NCI-H1105 treated with DMSO at 0.1 percent for 48 hours (cell line): ENCODE measurements around the gene CUX1.

Experiments used
- DNase-seq: peaks from one replicate; lab custom pipeline; 2025; lab: John Stamatoyannopoulos, UW

Gene CUX1

GRCh38 chr7:102185796-102186195 lies 368.4 kb downstream of the CUX1 start:
- no peak for DNase-seq

DNA sequence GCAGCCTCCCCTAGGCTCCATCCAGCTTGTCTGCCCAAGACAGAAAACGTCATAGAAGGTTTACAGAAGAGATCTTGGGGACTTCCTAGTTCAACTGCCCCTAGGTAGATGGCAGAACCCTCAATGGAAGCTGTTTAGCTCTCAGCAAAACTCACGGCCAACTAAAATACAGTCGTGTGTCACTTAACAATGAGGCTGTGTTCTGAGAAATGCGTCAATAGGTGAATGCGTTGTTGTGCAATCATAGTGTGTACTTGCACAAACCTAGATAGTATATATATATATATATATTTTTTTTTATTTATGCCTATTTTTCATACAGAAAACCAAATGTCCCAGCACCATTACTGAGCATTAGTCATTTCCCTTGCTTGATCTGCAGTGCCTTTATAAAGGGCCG lies 368.9 kb downstream of the CUX1 start:
- no peak for DNase-seq

GRCh38 chr7:102188746-102189145 lies 371.3 kb downstream of the CUX1 start:
- DNase-seq, result no peak

- no peak for DNase-seq
Observed at GRCh38 chr7:102189756-102190155, 372.3 kb downstream of the CUX1 start.

- DNase-seq, result no peak
Observed at GRCh38 chr7:102190776-102191350, 373.4 kb downstream of the CUX1 start.

GRCh38 chr7:102191556-102192379 lies 374.3 kb downstream of the CUX1 start:
- no peak for DNase-seq

DNA sequence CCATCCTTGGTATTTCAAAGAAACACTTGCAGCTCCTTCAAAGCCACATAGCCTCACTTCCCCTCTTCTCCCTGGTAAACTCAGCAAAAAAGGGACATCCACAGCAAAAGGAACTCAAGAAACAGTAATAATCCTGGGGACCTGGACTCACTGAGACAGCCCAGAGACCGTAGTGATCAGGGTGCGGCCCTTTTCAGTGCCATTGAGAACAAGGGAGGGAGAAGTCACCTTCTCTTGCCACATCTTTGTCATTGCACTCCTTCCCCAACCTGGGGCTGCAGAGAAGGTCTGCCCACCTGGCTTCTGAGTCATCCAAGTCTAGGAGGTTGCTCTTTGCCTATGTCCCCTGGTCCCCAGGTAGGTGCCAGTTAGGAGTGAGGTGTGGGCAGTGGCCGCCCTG lies 375.4 kb downstream of the CUX1 start:
- DNase-seq, result no peak

DNA sequence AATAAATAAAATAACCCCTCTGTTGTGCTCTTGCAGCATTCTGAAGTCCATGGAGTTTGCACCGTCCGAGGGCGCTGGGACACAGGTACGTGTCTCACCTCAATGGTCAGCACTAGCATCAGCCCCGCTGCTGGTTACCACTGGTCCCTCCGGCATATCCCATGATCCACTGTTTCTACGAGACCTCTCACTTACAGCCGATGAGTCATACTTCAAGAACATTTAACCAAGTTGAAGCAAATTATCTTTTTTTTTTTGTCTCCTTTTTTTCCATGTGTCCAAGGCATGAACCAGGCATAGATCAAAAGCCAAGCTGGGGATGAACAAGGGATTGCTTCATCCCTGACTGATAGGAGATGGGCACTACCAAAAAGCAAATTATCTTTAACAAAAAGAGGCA lies 376.4 kb downstream of the CUX1 start:
- DNase-seq, result no peak

- DNase-seq, result no peak
Observed at GRCh38 chr7:102195361-102195760, 377.9 kb downstream of the CUX1 start.

- DNase-seq, result no peak
Observed at GRCh38 chr7:102196028-102196427, 378.6 kb downstream of the CUX1 start.

DNA sequence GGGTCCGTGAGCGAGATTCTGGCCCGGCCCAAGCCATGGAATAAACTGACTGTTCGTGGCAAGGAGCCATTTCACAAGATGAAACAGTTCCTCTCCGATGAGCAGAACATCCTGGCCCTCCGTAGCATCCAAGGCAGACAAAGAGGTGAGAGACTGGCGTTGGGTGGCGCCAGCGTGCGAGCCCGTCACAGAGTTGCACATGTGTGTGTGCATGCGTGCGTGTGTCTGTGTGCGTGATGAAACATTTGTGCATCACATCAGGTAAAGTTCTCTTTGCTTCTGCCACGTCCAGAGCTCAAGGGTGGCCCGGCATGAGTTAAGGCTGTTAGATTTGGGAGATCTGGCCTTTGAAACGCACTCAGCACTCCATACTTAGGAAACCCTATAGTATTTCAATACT lies 379.7 kb downstream of the CUX1 start:
- no peak for DNase-seq

DNA sequence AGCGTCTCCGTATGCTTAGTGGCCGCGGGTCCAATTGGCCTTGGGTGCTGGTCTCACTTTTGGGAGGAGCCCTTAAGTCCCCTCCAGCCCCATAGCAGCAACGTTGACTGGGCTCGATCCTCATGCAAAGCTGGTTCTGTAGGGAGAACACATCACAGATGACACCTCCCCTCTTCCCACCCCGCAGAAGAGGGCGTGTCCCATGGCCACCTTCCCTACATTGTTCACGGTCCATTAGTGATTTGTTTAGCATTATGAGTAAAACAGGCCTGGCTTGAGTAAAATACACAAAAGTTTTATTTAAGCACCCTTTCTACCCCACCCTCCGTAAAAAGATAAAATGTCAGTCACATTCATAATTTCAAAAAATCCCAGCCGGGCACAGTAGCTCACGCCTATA lies 380.2 kb downstream of the CUX1 start:
- no peak for DNase-seq

DNA sequence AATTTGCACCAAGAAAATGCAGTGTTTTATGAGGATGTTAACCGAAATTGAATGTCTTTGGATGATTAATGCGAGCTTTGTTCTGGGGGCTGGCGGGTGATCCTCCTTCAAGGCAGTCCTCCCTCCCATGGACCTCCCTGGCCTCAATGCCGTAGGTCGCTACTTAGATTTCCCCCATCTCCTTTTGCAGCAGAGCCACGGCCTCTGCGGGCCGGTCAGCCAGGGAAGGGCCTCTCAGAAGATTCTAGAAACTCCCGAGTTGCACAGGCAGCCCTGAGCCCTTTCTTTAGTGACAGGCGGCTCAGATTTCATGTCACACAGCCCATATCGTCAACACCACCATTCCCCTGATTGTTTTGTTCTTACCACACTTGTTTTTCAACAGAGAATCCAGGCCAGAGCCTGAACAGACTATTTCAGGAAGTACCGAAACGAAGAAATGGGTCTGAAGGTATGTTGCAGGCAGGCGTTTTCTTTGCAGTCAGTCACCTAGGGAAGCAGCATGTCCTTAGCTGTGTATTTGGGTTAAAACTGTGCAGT lies 381.1 kb downstream of the CUX1 start:
- no peak for DNase-seq

DNA sequence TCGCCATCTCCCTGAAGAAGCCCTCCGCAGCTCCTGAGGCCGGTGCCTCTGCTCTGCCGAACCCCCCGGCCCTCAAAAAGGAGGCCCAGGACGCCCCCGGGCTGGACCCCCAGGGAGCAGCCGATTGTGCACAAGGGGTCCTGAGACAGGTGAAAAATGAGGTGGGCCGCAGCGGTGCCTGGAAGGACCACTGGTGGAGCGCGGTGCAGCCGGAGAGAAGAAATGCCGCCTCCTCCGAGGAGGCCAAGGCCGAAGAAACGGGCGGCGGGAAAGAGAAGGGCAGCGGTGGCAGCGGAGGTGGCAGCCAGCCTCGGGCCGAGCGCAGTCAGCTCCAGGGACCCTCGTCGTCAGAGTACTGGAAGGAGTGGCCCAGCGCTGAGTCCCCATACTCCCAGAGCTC lies 384.1 kb downstream of the CUX1 start:
- no peak for DNase-seq

DNA sequence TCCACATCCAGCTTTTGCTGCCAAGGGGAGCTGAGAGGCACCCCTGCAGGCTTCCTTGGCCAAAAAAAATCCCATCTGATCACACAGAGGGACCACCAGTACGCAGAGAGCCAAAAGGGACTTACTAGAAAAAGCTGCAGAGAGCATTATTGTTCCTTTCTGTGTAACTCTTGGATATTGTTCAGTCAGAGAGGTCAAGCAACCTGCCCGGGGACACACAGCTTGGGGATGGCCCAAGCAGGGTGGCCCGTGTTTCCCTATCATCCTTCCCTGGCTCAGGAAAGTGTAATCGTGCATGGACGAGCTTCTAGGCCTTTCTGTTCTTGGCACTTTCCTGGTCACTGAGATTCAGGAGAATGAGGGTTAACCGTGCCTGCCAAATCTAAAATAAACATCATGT lies 385.1 kb downstream of the CUX1 start:
- DNase-seq, result no peak

- no peak for DNase-seq
Observed at GRCh38 chr7:102203218-102203617, 385.8 kb downstream of the CUX1 start.

DNA sequence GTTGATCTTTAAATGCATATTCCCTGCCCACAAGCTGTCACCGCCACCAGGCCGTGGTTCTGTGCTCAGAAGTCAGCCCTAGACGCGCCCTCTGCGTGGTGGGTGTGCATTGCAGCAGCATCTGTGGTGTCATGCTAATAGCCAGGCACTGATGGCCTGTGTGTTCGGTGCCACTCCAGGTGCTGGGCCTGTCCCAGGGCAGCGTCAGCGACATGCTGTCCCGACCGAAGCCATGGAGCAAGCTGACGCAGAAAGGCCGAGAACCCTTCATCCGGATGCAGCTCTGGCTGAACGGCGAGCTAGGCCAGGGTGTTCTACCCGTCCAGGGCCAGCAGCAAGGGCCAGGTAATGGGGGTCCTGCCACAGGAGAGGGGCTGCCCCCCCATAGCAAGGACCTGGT lies 386.8 kb downstream of the CUX1 start:
- DNase-seq, result no peak

- DNase-seq, result no peak
Observed at GRCh38 chr7:102205915-102206314, 388.5 kb downstream of the CUX1 start.

GRCh38 chr7:102208826-102209225 lies 391.4 kb downstream of the CUX1 start:
- DNase-seq, result no peak

DNA sequence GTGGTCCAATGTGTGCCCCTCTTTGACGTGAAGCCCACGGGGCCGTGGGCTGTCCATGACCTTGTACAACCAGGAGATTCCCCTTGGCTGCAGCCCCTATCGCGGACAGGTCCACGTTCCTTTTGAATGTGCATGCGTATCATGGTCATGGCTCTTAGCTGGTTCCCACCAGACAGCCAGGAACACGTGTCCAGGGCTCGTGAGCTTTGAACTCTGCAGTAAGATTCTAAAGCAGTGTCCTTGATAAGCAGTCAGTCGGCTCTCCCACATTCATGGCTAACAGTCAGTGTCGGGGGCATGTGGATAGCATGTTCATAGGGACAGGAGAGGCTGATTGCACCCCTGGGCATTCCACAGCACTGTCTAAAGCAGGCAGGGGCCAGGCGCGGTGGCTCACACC lies 393.4 kb downstream of the CUX1 start:
- no peak for DNase-seq

- no peak for DNase-seq
Observed at GRCh38 chr7:102211590-102212550, 394.4 kb downstream of the CUX1 start.

DNA sequence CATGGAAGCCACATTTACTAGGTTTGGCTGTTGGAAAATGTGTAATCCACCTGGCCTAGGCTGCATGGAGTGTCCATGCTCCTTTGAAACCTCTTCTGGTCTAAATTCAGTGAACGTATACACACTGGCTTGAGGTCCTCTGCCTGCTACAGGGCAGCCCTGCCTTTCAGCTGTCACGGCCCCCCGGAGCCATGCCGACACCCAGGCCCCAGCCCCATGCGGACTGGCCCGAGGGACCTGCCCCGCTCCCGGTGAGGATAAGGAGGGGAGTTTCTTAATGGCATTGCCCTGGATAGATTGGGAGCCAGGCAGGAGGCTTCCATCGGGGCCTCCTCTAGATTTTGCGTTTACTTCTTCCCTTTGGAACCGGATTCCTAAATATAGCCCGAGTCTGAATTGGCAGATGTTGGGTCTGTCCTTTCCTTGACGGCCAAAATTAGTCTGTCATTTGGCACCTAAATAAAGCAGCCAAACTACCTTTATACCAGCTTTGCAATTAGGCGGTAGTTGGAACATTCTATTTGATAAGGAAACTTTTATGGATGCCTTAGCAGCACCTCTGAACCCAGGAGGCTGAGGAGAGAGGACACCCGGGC lies 397.1 kb downstream of the CUX1 start:
- DNase-seq, result no peak
